Stimulated activated CD4-positive, alpha-beta T cell treated with anti-CD3 and anti-CD28 coated beads, Interleukin-4, amount 100 ng/mL, for 1 hour (primary cell): ENCODE data around the gene AQR.
"Not testable (repeated sequence)": the region's sequence is repeated elsewhere in the genome, so short reads cannot be mapped to it uniquely, and the experiment has no call there.

Source experiments
- DNase-seq: peaks from one replicate; pipeline ENCODE4 v3.0.0-alpha.2; 2020

AQR gene

DNA sequence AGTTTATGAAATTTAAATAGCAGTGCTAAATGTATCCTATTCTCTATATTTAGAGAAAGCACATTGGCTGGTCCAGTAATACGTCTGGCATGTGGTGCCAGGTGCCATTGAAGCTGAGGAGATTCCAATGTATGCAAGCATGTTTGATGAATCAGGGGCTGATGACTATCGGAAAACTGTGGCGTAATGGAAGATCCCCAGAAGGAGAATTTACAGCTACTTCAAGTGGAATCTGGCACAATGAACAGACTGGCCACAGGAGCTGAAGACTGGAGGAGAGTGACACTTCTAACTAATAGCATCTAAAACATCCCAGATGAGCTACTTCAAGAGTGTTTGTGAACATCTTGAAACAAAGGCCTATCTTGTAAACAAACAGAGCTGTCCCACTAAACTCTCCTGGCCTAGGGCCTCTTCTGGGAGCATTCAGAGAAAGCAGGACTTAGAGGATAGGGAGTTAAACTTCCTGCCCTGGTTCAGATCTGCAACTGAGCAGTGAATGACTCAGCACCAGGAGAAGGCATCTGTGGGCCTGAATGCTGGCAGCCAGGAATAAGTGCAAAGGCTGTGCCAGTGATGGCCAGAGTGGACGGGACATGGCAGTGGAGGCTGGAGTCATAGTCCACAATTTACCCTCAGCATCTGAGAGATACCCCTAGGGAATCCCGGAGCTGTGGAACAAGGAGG lies 159.0 kb downstream of the AQR start:
- no peak for DNase-seq

DNA sequence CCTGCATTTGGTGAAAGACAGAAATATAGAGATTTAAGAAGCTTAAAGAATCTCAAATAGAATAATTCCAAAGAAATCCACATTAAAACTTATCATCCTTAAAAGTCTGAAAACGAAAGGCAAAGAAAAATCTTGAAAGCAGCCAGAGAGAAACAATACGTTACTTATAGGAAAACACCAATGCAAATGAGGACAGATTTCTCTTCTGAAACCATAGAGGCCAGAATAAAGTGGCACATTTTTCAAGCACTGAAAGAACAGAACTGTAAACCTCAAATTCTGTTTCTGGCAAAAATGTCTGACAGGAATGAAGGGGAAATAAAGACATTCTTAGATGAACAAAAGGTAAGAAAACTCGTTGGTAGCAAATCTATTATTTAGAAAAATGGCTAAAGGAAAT lies 160.4 kb downstream of the AQR start:
- DNase-seq, result no peak

DNA sequence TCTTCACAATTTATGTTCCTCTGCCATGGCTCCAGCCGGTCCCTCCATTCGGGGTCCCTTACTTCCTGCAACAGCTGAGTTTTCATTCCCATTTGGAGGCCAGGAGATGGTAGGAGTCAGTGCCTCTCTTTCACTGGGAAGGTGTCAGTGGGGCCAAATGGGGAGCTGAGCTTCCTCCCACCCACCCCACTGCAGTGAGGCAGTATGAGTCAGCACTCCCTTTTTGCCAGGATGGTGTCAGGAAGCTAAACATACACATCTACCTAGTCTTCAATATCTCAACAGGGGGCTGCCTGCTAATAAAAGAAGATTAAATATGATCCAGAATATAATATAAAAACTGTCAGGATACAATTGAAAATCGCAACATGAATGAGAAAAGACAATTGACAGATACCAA lies 161.5 kb downstream of the AQR start:
- no peak for DNase-seq

DNA sequence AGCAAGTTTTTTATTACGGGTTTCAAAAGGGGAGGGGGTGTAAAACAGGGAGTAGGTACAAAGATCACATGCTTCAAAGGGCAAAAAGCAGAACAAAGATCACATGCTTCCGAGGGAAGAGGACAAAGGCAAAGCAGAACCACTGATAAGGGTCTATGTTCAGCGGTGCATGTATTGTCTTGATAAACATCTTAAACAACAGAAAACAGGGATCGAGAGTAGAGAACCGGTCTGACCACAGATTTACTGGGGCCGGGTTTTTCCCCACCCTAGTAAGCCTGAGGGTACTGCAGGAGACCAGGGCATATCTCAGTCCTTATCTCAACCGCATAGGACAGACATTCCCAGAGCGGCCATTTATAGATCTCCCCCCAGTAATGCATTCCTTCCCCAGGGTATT lies 162.3 kb downstream of the AQR start:
- not testable (repeated sequence) for DNase-seq

DNA sequence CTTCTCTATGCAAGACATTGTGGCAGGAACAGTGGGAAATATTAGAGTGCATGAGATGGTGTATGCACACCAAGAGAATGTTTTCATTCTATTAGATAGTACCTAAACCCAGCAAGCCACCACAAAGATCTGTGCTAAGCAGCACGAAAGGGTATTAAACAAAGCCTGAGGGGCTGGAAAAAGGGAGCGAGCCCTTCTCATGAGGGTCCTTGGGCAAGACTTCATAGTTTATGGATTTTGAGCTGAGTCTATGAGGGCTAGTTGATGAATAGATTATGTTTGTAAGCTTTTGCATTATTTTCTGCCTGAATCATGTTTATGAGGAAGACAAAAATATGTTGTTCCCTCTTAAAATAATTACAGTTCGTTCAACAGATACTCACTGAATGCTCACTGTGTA lies 164.8 kb downstream of the AQR start:
- no peak for DNase-seq

DNA sequence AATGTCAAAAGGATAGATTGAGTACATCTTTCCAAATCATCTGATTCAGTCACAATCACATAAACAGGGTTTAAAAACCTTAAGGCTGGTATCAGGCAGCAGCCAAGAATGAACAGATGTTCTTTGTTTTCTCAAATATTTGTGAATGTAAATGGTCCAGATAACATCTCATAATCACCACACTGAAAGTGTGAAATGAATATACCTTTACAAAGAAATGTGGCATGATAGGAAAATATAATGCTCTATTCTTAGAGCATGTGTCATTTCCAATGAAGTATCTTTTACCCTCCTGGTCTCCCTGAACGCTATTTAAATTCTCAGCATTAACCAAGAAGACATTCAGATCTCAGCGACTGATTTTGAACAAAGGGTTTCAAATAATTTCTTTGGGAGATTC lies 165.4 kb downstream of the AQR start:
- no peak for DNase-seq

DNA sequence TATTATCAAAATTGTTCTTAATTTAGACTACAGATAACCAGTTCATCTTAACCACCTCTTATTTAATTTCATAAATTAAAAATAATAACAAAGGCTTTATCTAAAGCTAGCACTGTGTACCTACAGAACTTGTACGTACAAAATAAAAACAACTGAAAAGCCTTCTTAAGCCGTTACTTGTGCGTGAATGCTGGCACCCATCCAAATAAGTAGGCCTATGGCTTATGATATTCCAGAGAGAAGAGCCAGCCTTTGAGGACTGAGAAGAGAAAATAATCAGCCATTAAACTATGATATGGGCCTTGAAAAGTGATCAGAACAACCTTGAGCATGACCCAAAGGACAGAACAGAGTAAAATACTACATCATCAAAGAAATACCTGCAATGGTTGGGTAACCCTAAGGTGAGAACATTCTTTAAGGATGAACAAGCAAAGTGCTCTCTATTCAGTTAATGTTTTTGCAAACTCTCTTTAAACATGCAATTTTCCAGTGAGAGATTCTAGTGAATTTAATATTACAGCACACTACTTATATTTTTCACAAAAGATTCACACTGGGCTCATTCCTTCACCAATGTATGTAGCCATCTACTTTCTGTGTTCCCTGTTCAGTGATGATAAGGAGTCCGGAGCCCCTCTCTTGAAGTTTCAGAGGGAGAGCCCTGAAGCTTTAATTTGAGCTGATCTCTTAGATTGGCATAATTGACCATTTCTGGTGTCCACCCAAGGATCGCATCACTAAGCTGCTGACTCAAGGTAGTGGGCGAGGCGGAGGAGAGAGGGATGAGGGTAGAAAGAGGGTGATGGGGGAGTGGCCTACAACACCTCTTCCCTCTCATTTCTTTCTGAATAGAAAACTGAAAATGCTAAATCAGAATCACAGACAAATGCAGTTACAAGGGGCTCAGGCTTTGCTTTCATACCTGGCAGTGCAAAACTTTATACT lies 166.5 kb downstream of the AQR start:
- DNase-seq, result no peak

DNA sequence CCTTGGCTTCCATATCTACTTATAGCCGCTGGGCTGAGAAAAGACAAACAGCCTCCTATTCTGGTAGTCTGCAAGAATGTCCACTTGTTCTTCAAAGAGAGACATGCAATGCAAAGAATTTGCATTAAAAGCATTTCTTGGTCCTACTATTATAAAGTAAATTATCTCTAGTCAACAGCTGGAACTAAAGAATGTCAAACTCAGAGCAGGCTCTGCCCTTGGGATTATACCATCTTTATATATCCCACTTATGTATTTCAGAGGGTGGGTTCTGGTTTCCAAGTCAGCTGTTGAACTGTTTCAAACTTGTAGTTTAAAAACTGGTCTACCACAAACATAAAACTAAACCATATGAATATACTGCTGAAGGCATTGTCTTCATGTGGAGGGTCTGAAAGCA lies 167.2 kb downstream of the AQR start:
- DNase-seq, result no peak
